HepG2 (cell line): ENCODE data around the gene PIGBOS1. TPM values are rescaled to one million over a fixed set of nuclear protein-coding genes. Genes with fewer than 3 reads are reported as not detected.

Source experiments
- BRF2 ChIP-seq: sonication (generic); formaldehyde crosslinking; IDR thresholded peaks from 2 replicates; pipeline ENCODE4 v1.8.1; 2022; ENCODE audit warnings: mild to moderate bottlenecking, missing genetic modification reagents
- CENPT ChIP-seq: sonication (generic); formaldehyde crosslinking; IDR thresholded peaks from 2 replicates; pipeline ENCODE4 v1.8.0; 2022; ENCODE audit warnings: low read depth, mild to moderate bottlenecking, moderate library complexity, missing genetic modification reagents
- EZH2 ChIP-seq: conservative IDR thresholded peaks from 2 replicates; pipeline ENCODE4 v1.6.1; 2012; ENCODE audit warnings: mild to moderate bottlenecking, low read depth, low read length, moderate library complexity
- HMG20A ChIP-seq: IDR thresholded peaks from 2 replicates; pipeline ENCODE4 v1.6.1; 2016; ENCODE audit warnings: borderline replicate concordance
- HOMEZ ChIP-seq: IDR thresholded peaks from 2 replicates; pipeline ENCODE4 v1.6.1; 2016; ENCODE audit warnings: low read depth
- MEIS2 ChIP-seq: sonication (generic); formaldehyde crosslinking; IDR thresholded peaks from 2 replicates; pipeline ENCODE4 v1.9.0; 2021; ENCODE audit warnings: mild to moderate bottlenecking, missing genetic modification reagents
- POGZ ChIP-seq: sonication (generic); formaldehyde crosslinking; IDR thresholded peaks from 2 replicates; pipeline ENCODE4 v1.4.0; 2020; ENCODE audit warnings: mild to moderate bottlenecking, missing genetic modification reagents
- SCMH1 ChIP-seq: sonication (generic); formaldehyde crosslinking; IDR thresholded peaks from 2 replicates; pipeline ENCODE4 v1.9.0; 2021; ENCODE audit warnings: missing genetic modification reagents, mild to moderate bottlenecking, borderline replicate concordance
- SIN3A ChIP-seq: IDR thresholded peaks from 2 replicates; pipeline ENCODE4 v1.6.1; 2011; ENCODE audit warnings: low read depth, mild to moderate bottlenecking, control low read depth, low read length, borderline replicate concordance
- SMAD9 ChIP-seq: sonication (generic); formaldehyde crosslinking; IDR thresholded peaks from 2 replicates; pipeline ENCODE4 v1.5.1; 2020; ENCODE audit warnings: mild to moderate bottlenecking, missing genetic modification reagents
- SNRNP70 ChIP-seq: fragments of 200-400 bp; formaldehyde crosslinking; IDR thresholded peaks from 2 replicates; pipeline ENCODE4 v1.6.1; 2017; ENCODE audit warnings: mild to moderate bottlenecking, low read depth, low read length, moderate library complexity
- TAF15 ChIP-seq: fragments of 200-400 bp; formaldehyde crosslinking; IDR thresholded peaks from one replicate; pipeline ENCODE4 v1.6.1; 2018; ENCODE audit warnings: mild to moderate bottlenecking, low read depth, low read length; ENCODE audit not compliant: poor library complexity, severe bottlenecking
- ZNF143 ChIP-seq: sonication (generic); formaldehyde crosslinking; IDR thresholded peaks from 2 replicates; pipeline ENCODE4 v1.4.0; 2020; ENCODE audit warnings: missing genetic modification reagents
- ZNF383 ChIP-seq: sonication (generic); formaldehyde crosslinking; IDR thresholded peaks from 2 replicates; pipeline ENCODE4 v1.4.0; 2020; ENCODE audit warnings: missing genetic modification reagents, mild to moderate bottlenecking, borderline replicate concordance
- ZNF530 ChIP-seq: sonication (generic); formaldehyde crosslinking; IDR thresholded peaks from 2 replicates; pipeline ENCODE4 v1.5.0; 2020; ENCODE audit warnings: low read depth, mild to moderate bottlenecking, missing genetic modification reagents
- ZNF574 ChIP-seq: sonication (generic); formaldehyde crosslinking; IDR thresholded peaks from 2 replicates; pipeline ENCODE4 v1.4.0; 2020; ENCODE audit warnings: missing genetic modification reagents
- ZNF616 ChIP-seq: sonication (generic); formaldehyde crosslinking; IDR thresholded peaks from 2 replicates; pipeline ENCODE4 v1.5.0; 2020; ENCODE audit warnings: low read depth, mild to moderate bottlenecking, missing genetic modification reagents
- ZUFSP ChIP-seq: sonication (generic); formaldehyde crosslinking; IDR thresholded peaks from 2 replicates; pipeline ENCODE4 v1.9.0; 2021; ENCODE audit warnings: missing genetic modification reagents, mild to moderate bottlenecking, borderline replicate concordance
- polyA plus RNA-seq, 8 experiments: library from polyadenylated mRNA; depleted of rRNA in 3 of 8; stranded (reverse) in 7 of 8; unstranded in 1 of 8; fragments of >200 nt; fragmentation: Illumina TruSeq in 4 of 8; extraction: Trizol in 4 of 8; gene quantifications; 2 replicates each; pipeline versions ENCODE4 v1.2.1 to v1.2.3, GENCODE V29; 2011 to 2016; ENCODE audit warnings: low read depth in 4 of 8, missing spikeins in 1 of 8, mixed read lengths in 1 of 8; ENCODE audit not compliant: insufficient read depth in 1 of 8
- total RNA-seq, 5 experiments: library from RNA; depleted of rRNA; stranded (reverse); fragments of >200 nt; fragmentation: Illumina TruSeq; extraction: Trizol; gene quantifications; 2 replicates each; pipeline ENCODE4 v1.2.3, GENCODE V29; 2016; ENCODE audit warnings: low read depth in 1 of 5

PIGBOS1 gene
- total and polyA plus RNA-seq, 2 of the 13 experiments (the other 11 are each of a cell fraction or from before 2014, with no cell fraction given): 14.8 to 22.1 TPM

- no peak for TF ChIP-seq ZUFSP (CRISPR knock-in tag)
- no peak; the same call in 1 of the 2 replicates for TF ChIP-seq HMG20A
- no peak for TF ChIP-seq SNRNP70
- no peak for TF ChIP-seq ZNF530 (CRISPR knock-in tag)
- TF ChIP-seq SMAD9 (CRISPR knock-in tag): no peak
- 0 out of 2 replicates have a peak, but pooled peaks have one; percentile 3 for TF ChIP-seq ZNF143 (CRISPR knock-in tag)
- TF ChIP-seq ZNF383 (CRISPR knock-in tag): peak; percentile 89; the same call in 1 of the 2 replicates
- TF ChIP-seq ZNF616 (CRISPR knock-in tag): no peak; the same call in 1 of the 2 replicates
- TF ChIP-seq SIN3A: peak; percentile 96
- peak; percentile 96 for TF ChIP-seq POGZ
- TF ChIP-seq SCMH1: no peak
- no peak; the same call in 1 of the 2 replicates for TF ChIP-seq MEIS2 (CRISPR knock-in tag)
- no peak for TF ChIP-seq CENPT
- no peak for TF ChIP-seq EZH2
- peak; percentile 91 for TF ChIP-seq ZNF574 (CRISPR knock-in tag)
- no peak for TF ChIP-seq TAF15
- no peak for TF ChIP-seq BRF2
- peak; percentile 83 for TF ChIP-seq HOMEZ
Measured at GRCh38 chr15:55318588-55319494, at the start of gene PIGBOS1, which contains the start of gene PIGB (continued).
